Retina (tissue), 1 donor: Measurements from ENCODE around the gene UBE2Z.
"Not testable (repeated sequence)": the region's sequence is repeated elsewhere in the genome, so short reads cannot be mapped to it uniquely, and the experiment has no call there.

Experiments used
- DNase-seq: peaks from one replicate; pipeline ENCODE4 v3.0.0-alpha.2; 2016

Gene UBE2Z

GRCh38 chr17:48905987-48906515 lies 2.2 kb upstream of the UBE2Z start:
- no peak for DNase-seq

GRCh38 chr17:48907713-48908046 lies 527 bp upstream of the UBE2Z start:
- no peak for DNase-seq

- peak; percentile 31 for DNase-seq
These were observed 717 bp downstream of the UBE2Z start for GRCh38 chr17:48908853-48909394.

GRCh38 chr17:48909783-48910182 lies 1.6 kb downstream of the UBE2Z start:
- no peak for DNase-seq

GRCh38 chr17:48910370-48910769 lies 2.2 kb downstream of the UBE2Z start:
- DNase-seq = no peak

- no peak for DNase-seq
These were observed 4.3 kb downstream of the UBE2Z start for GRCh38 chr17:48912476-48912875.

- DNase-seq = no peak
These were observed 7.5 kb downstream of the UBE2Z start for GRCh38 chr17:48915459-48916282.

- DNase-seq = no peak
These were observed 17.2 kb downstream of the UBE2Z start for GRCh38 chr17:48925251-48925990.

- no peak for DNase-seq
These were observed 17.8 kb downstream of the UBE2Z start for GRCh38 chr17:48925991-48926342.

- no peak for DNase-seq
These were observed 20.0 kb downstream of the UBE2Z start for GRCh38 chr17:48927978-48928745.

- DNase-seq = no peak
These were observed 20.9 kb downstream of the UBE2Z start for GRCh38 chr17:48928876-48929811.

- no peak for DNase-seq
These were observed 21.6 kb downstream of the UBE2Z start for GRCh38 chr17:48929812-48930165.

- no peak for DNase-seq
These were observed 22.2 kb downstream of the UBE2Z start for GRCh38 chr17:48930435-48930873.

- no peak for DNase-seq
These were observed 24.8 kb downstream of the UBE2Z start for GRCh38 chr17:48933035-48933434.

- DNase-seq = peak; percentile 96
These were observed 36.5 kb downstream of the UBE2Z start, which contains the start of gene SNF8 for GRCh38 chr17:48944515-48945260. Gene SNF8, minus strand, starts transcription at chr17:48944842. Its CDS starts 108 bp downstream, at chr17:48944734.

- not testable (repeated sequence) for DNase-seq
These were observed 37.0 kb downstream of the UBE2Z start for GRCh38 chr17:48945261-48945651.

- DNase-seq = no peak
These were observed 43.4 kb downstream of the UBE2Z start for GRCh38 chr17:48951572-48951971.

- DNase-seq = no peak
These were observed 44.7 kb downstream of the UBE2Z start for GRCh38 chr17:48952904-48953303.

GRCh38 chr17:48954300-48954755 lies 46.1 kb downstream of the UBE2Z start:
- DNase-seq = peak; percentile 15

GRCh38 chr17:48960834-48961515 lies 52.8 kb downstream of the UBE2Z start:
- DNase-seq = peak; percentile 12
